SK-MEL-5 (cell line): ENCODE data around the gene SLC12A4. TPM values are rescaled to one million over a fixed set of nuclear protein-coding genes. Genes with fewer than 3 reads are reported as not detected.
"Not testable (repeated sequence)": the region's sequence is repeated elsewhere in the genome, so short reads cannot be mapped to it uniquely, and the experiment has no call there.

Experiments
- DNase-seq: peaks from one replicate; pipeline ENCODE4 v3.0.0-alpha.2; 2016; ENCODE audit warnings: low read depth, low spot score
- in situ Hi-C: cut with HindIII; loops from 2 replicates; pipeline ENCODE4 v1.10.0; 2016; ENCODE audit warnings: low sequenced_read_pairs, high pct_unique_total_duplicates, low pct_unique_long_range_greater_than_20kb
- total RNA-seq: library from RNA; depleted of rRNA; stranded (reverse); fragments of >200 nt; shearing (Covaris generic); gene quantifications from 2 replicates; pipeline ENCODE4 v1.2.3, GENCODE V29; 2014

SLC12A4 gene
- total RNA-seq, 1 experiment from 2014 or later: 10.3 TPM

DNA sequence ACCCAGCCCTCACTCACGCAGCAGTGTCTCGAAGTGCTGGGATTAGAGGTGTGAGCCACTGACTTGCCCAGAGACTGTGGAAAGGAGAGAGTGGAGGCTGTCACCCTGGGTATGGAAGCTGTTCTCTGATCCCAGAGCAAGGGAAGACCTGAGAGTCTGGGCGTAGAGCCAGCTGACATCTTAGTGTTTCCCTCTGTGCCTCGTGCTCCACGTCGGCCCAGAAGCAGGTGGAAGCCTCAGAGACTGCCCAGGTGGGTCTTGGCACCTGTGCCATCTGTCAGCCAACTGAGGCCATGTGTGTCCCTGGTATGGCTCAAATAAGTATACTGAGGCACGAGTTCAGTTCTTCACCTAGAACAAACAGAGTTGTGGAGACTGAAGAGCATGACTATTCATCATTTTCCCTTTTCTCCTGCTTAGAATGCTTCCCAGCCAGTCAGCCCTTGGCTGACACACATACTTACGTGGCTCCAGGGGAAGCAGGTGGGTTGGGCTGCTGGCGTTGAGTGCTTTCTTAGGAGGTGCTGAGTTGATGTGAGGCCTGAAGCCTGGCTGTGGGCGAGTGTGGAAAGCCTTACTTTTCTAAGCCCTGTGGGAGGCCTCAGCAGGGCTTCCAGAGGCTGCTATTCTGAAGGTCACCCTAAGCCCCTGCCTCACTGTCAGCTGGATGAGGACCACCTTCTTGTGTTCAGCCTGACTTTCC is 44.9 kb downstream of the SLC12A4 start:
- DNase-seq: no peak
- in situ Hi-C loops: no loop called here

DNA sequence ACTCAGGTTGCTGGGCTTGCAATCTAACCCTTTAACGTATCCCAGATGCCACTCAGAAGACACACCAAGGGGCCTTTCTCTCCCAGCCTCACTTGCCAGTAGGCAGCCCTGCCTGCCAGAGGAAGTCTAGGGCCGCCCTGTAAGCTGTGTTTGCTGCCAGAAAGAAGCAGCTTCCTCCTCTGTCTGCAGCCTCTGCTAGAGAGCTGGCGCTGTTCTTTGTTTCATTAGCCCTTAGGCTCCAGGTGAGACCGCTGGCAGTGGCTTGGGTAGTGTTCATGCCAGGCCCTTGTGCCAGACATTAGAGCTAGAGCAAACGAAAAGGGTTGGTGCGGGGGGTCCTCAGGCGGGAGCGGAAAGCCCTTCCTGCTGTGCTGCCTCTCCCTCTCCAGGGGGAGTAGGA is 45.7 kb downstream of the SLC12A4 start:
- in situ Hi-C loops: no loop called here
- no peak for DNase-seq

DNA sequence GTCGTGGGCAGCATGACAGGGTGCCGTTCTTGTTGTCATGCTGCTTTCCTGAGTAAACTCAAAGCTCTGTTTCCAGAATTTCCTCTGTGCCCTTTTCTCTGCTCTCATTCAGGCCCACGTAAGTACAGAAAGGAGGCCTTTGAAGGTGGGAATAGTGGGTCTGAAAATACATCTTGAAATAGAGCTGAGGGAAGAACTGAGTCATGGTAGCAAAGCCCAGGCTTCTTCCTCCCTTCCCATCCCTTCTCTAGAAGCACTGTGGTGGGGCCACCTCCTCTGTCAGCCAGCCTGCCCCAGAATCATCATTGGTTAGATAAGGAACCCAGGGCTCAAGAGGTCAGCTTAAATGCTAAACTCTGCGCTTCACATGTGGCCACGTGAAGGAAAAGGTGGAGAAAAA is 46.2 kb downstream of the SLC12A4 start:
- DNase-seq: no peak
- in situ Hi-C loops: no loop called here

DNA sequence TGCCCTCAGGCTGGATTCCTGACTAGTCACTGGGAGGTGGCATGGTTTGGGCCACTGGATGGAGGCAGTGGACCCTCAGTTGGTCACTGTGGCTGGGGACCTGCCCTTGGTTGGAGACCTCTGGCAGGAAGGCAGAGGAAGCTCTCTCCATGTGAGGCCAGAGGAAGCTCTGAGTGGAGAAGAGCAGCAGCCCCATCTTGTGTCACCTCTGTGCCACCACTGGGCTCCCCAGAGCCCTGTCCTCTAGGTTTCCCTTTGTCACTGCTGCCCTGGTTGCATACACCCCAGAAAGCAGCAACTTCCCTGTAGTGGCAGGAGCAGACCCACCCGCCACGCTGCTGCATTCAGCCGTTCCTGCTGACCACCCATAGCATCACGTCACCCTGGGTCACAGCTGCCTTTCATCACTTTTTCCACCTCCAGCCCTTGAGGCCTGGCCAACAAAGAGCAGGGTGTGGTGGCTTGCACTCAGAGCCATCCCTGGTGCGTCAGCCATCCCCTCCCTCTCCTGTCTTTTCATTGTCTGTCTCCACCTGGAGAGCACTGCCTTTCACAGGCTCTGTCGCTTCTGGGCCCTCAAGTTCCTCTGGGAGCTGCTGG is 48.7 kb downstream of the SLC12A4 start:
- DNase-seq: no peak

DNA sequence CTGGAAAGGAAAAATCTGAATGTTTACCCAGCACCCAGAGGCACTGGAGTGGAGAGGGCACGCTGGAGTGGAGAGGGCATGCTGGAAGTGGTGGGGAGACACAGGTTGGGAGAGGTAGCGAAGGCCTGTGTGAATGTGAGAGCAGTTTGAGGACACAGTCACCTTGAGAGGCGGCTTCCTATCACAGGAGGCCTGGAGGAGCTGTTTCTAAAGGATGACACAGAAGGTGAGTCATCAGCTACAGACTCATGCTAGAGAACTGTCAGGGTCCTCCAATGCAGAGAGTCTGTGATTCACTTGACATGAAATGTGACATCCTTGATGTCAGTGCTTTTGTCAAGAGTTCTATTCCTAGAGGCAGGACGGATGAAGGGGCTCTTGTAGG is 50.6 kb downstream of the SLC12A4 start:
- in situ Hi-C loops: no loop called here

More for the DNA sequence above, 48.7 kb downstream of the SLC12A4 start:
- in situ Hi-C loops: no loop called here

DNA sequence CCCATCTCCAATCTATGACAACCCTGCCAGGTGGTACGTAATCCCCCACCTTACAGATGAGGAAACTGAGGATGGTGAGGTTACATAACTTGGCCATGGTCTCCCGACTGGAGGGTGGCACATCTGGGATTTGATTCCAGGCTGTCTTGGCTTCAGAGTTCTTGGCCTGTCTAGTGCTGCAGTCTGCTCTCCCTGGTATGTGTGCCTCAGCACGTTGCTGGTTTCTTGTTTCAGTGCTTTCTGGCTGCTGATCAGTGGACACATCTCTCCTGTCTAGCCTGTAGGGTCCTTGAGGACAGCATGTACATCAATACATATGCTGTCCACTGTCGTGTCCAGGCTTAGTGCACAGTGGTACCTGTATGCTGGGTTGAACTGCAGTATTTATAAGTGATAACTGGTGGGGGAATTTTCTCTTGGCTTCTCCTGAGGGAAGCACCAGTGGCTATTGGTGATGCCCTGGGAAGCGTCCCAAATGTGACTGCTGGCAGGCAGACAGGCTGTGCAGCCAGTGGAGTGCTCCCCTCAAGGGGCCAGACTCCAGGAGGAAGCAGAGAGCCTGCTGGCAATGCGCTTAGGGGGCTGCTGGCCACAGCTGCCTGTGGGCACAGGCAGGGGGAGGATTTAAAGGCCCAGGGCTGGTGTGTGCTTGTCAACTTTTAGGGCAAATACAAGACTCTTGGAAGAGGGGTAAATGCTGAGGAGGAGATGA is 51.1 kb downstream of the SLC12A4 start:
- in situ Hi-C loops: no loop called here
- no peak for DNase-seq

More for the DNA sequence above, 50.6 kb downstream of the SLC12A4 start:
- DNase-seq: no peak

DNA sequence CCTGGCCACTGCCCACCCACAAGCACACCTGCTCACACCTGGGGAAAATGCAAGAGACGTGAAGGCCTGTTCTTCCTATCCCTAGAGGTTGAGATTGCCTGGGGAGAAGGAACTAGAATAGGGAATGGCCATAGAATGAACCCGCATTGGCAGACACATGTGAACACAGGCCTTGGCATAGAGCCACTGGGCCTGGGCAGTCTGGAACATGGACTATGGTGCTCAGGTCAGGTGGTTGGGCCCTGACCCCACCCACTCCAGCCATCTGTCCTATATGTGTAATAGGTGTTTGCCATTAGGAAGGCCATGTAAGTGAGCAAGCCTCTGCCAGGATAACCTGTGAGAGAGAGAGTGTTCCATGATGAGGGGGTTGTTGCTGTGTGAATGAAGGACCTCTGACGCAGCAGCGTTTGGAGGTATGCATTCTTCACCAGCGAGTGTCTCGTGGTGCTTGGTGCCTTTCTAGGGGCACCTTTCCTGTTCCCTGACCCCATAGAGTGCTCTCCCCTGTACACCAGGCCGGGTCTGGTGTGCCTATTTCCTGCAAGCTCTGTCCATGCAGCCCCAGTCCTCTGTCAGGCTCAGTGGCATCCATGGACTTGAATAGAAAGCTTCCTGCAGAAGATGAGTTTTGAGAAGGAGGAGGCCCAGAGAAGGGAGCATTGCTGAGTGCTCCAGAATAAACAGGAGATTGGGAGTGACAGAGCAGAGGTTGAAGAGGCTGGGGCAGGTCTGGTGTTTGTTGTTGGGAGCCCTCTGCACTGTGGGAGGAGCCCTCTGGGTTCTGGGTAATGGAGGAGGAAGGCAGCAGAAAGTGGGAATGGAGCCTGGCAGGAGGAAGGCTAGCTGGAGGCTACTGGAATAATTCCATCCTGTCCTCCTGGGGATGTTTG is 52.4 kb downstream of the SLC12A4 start:
- in situ Hi-C loops: no loop called here
- DNase-seq: no peak

DNA sequence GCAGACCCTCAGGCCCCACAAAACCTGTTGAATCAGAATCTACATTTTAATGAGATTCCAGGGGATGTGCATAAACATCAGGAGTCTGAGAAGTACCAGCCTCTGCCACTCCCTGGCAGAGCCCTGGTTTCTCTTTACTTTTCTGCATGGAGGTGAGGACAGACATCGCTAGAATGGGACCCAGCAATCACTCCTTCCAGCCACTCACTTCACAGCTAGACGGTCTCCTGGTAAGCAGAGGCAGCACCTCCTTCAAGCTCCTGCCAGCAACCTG is 53.0 kb downstream of the SLC12A4 start:
- in situ Hi-C loops, DNase-seq: not testable (repeated sequence)

DNA sequence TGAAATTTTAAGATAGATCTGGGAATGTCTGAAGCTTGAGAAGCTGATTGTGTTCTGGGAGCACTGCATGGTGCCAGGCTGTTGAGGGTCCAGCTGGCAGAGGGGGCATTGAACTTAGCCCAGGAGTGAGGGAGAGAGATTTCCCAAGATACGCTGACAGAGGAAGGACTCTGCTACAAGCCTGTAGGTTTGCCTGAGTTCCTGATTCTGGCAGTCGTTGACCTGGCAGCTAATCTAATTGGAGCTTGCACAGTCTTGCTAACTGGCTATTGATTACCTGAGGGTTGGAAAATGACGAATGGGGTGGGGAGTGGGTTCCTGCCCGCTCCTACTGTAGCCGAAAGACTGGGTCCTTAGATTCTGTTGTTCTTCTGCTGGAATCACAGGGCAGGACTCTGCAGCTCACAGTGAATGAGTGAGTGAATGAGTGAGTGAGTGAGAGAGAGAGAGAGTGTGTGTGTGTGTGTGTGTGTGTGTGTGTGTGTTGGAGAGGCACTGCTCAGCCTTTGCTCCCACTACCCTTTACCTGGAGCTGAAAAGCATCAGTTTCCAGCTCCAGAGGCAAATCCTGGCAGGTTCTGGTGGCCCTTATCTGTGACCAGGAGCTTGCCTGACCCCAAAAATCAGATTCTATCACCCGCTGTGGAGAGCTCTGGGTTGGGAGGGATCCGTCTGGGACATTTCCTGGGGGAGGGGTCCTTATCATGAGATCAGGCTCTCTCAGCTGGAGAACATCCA is 53.5 kb downstream of the SLC12A4 start:
- no peak for DNase-seq
- in situ Hi-C loops: no loop called here

DNA sequence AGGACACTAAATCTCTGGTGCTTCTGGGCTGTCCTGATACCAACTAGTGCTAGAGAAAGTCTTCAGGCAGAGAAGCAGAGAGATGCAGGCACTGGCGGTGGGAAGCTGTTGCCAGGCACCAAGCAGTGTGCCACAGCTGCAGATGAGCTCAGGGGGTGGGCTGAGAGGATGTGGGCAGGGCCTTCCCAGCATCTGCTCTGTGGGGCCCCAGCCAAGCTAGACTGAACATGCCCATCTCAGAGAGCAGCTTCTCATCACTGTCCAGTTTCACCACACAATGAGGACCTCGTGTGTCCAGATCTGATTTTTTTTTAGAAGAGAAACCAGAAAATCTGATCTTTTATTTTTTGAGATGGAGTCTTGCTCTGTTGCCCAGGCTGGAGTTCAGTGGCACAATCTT is 58.3 kb downstream of the SLC12A4 start:
- DNase-seq: no peak
- in situ Hi-C loops: no loop called here

DNA sequence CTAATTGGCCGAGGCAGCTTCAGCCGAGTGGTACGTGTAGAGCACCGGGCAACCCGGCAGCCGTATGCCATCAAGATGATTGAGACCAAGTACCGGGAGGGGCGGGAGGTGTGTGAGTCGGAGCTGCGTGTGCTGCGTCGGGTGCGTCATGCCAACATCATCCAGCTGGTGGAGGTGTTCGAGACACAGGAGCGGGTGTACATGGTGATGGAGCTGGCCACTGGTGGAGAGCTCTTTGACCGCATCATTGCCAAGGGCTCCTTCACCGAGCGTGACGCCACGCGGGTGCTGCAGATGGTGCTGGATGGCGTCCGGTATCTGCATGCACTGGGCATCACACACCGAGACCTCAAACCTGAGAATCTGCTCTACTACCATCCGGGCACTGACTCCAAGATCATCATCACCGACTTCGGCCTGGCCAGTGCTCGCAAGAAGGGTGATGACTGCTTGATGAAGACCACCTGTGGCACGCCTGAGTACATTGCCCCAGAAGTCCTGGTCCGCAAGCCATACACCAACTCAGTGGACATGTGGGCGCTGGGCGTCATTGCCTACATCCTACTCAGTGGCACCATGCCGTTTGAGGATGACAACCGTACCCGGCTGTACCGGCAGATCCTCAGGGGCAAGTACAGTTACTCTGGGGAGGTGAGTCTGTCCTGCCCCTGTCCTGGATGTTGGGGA is 59.2 kb downstream of the SLC12A4 start:
- in situ Hi-C loops: no loop called here

DNA sequence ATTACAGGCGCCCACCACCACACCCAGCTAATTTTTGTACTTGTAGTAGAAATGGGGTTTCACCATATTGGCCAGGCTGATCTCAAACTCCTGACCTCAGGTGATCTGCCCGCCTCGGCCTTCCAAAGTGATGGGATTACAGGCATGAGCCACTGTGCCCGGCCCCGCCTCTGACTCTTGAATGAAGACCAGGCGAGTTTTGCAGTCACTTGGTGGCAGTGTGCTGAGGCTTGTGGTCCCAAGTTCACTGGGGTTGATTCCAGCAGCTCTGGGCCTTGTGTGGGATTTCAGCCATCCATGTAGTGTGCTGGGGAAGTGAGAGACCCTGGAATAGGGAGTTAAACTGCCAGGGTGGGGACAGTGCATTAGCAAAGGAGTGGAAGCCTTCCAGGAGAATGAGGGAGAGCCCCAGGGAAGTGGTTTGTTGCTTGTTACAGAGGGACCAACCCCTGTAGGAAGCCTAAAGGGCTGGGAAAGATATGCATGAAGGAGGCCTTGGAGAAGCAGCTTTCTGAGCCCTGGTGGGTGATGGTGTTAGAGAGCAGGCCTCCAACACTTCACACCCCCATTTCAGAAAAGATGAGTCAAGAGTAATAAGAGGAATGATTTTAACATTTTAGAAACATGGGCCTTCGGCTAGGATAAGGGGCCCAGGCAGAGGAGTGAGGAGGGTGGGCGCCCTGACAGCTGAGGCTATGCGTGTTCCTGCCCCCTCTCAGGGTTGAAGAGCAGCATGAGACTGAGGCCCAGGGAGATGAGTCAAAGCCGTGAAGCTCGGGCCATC is 60.8 kb downstream of the SLC12A4 start:
- no peak for DNase-seq

More for the DNA sequence above, 59.2 kb downstream of the SLC12A4 start:
- DNase-seq: no peak

DNA sequence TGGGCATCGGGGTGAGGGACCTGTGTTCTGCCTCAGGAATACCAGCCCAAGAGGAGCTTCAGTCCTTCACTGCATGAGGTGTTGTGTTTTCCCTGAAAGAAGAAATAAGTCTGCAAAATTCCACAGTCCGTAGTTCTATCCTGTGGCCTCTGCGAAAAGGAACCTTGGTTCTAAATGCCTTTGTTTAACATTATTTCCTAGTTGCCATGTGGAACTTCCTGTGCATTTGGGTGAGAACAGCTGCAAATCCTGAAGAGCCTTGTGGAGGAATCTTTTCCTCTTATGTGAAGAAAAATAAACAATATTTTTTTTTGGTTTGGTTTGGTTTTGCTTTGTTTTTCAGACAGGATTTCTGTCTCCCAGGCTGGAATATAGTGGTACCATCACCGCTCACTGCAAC is 65.6 kb downstream of the SLC12A4 start:
- no peak for DNase-seq
- in situ Hi-C loops: no loop called here

More for the DNA sequence above, 60.8 kb downstream of the SLC12A4 start:
- in situ Hi-C loops: no loop called here

DNA sequence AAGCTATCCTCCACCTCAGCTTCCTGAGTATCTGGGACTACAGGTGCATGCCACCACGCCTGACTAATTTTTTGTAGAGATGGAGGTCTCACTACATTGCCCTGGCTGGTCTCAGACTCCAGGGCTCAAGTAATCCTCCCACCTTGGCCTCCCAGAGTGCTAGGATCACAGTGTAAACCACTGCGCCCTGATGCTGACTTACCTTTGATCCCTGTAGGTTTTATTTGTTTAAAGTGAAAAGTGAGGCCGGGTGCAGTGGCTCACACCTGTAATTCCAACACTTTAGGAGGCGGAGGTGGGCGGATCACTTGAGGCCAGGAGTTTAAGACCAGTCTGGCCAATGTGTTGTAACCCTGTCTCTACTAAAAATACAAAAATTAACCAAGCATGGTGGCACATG is 66.7 kb downstream of the SLC12A4 start:
- no peak for DNase-seq
- in situ Hi-C loops: no loop called here

DNA sequence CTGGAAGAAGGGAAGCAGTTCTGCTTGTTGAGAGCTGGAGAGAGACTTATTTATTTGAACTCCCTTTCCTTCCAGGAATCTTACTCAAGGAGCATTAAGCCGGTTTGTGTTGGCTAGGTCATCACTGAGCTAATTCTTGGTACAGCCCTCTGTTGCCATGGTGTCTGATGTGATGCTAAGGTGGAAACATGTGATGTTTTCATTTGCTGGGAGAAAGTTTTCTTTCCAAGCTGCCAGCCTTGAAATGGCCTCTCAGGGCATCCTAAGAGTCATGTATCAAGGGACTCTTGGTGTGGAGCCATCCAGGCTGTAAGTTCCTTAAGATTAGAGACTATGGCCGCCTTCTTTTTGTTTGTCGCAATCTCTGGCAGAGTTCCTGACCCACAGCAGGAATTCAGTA is 71.2 kb downstream of the SLC12A4 start:
- no peak for DNase-seq
- in situ Hi-C loops: no loop called here

DNA sequence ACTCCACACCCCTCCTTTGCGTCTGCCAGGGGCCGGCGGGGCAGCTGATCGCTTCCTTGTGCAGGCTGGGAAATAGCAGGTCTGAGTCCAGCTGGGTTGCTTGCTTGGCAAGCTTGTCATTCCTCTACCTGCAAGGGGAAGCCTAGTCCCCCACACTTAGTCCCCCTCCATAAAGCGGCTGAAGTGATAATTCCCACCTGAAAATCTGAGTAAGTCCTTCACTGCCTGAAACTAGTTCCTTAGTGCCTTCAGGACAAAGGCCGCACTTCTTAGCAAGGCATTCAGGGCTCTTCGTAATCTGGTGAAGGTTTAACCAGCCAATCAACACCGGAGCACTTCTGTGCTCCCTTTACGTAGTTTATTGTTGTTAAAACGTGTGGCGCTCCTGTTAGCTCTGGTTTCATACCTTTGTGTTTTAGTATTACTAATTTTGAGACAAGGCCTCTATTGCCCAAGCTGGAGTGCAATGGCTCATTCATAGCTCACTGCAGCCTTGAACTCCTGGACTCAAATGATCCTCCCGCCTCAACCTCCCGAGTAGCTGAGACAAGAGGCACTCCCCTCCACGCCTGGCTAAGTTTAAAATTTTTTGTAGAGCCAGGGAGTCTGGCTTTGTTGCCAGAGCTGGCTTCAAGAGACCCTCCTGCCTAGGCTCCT is 74.6 kb downstream of the SLC12A4 start:
- peak; percentile 9 for DNase-seq
- in situ Hi-C loops: no loop called here
